Right atrium auricular region (tissue), 2 donors: ENCODE results near the gene LIX1L. TPM values are rescaled to one million over a fixed set of nuclear protein-coding genes. Genes with fewer than 3 reads are reported as not detected.
"Not testable (repeated sequence)": the region's sequence is repeated elsewhere in the genome, so short reads cannot be mapped to it uniquely, and the experiment has no call there.

Experiments
- DNase-seq: peaks from one replicate; pipeline ENCODE4 v3.0.0-alpha.2; 2019; ENCODE audit warnings: low spot score
- H3K27ac ChIP-seq, 2 donors: fragments of 200-600 bp; sonication (generic); 1 replicate in 1 of 2; 2 replicates in 1 of 2; pipeline ENCODE4 v1.5.1; 2016 to 2019
- H3K27me3 ChIP-seq, 2 donors: fragments of 200-600 bp; sonication (generic); one replicate each; pipeline versions ENCODE4 v1.5.1 to v1.6.0; 2017 to 2019
- H3K36me3 ChIP-seq: fragments of 200-600 bp; sonication (generic); one replicate; pipeline ENCODE4 v1.5.1; 2016
- H3K4me1 ChIP-seq, 2 donors: fragments of 200-600 bp; sonication (generic); one replicate each; pipeline versions ENCODE4 v1.5.1 to v1.6.0; 2017 to 2019
- H3K4me3 ChIP-seq, 2 donors: fragments of 200-600 bp; sonication (generic); 1 replicate in 1 of 2; 2 replicates in 1 of 2; pipeline ENCODE4 v1.5.1; 2017 to 2019; ENCODE audit warnings: mild to moderate bottlenecking in 1 of 2, moderate library complexity in 1 of 2
- H3K9me3 ChIP-seq, 2 donors: fragments of 200-600 bp; sonication (generic); one replicate each; pipeline ENCODE4 v1.5.1; 2019
- total RNA-seq, 2 donors: library from RNA; depleted of rRNA; stranded (reverse); fragments of >200 nt; gene quantifications; one replicate each; pipeline ENCODE4 v1.1.0, GENCODE V29; 2016
- TF ChIP-seq, protein P1 (sequence below), 2 donors: fragments of 200-600 bp; sonication (generic); IDR thresholded peaks; one replicate each; pipeline ENCODE4 v1.5.1; 2019; ENCODE audit warnings: antibody characterized with exemption in 2 of 2

Gene LIX1L
- total RNA-seq, 2 donors from 2014 or later = 26.6 to 36.6 TPM

DNA sequence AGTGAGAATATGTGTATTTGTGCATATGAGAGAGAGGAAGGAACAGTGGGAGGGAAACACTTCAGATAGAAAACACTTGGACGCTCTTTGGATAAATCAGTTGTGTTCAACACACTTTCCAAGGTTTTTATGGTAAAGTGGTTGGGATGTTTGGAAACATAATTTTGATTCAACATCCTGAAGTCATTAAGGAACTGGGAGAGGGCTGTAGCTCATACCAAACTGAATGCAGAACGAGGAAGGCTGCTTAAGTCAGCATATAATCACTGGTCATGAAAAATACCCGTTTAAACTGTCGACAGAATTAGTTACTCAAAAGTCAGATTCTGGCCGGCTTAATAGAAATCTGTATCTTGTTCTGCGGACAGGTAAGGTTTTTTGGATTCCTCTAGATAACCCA, 14.9 kb downstream of the LIX1L start:
- no peaks in the 10 kb centered on the region for H3K4me1 ChIP-seq
- H3K9me3 ChIP-seq = no peaks in the 10 kb centered on the region
- peaks cover 59% of the 10 kb centered on the region for H3K36me3 ChIP-seq
- H3K27ac ChIP-seq = no peak overlapping the region
- TF ChIP-seq, protein P1, sequence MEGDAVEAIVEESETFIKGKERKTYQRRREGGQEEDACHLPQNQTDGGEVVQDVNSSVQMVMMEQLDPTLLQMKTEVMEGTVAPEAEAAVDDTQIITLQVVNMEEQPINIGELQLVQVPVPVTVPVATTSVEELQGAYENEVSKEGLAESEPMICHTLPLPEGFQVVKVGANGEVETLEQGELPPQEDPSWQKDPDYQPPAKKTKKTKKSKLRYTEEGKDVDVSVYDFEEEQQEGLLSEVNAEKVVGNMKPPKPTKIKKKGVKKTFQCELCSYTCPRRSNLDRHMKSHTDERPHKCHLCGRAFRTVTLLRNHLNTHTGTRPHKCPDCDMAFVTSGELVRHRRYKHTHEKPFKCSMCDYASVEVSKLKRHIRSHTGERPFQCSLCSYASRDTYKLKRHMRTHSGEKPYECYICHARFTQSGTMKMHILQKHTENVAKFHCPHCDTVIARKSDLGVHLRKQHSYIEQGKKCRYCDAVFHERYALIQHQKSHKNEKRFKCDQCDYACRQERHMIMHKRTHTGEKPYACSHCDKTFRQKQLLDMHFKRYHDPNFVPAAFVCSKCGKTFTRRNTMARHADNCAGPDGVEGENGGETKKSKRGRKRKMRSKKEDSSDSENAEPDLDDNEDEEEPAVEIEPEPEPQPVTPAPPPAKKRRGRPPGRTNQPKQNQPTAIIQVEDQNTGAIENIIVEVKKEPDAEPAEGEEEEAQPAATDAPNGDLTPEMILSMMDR (IDR thresholded peaks at IDR 0.05) = no peak
- H3K4me3 ChIP-seq = no peak overlapping the region
- no peak for DNase-seq
- no peaks in the 10 kb centered on the region for H3K27me3 ChIP-seq

DNA sequence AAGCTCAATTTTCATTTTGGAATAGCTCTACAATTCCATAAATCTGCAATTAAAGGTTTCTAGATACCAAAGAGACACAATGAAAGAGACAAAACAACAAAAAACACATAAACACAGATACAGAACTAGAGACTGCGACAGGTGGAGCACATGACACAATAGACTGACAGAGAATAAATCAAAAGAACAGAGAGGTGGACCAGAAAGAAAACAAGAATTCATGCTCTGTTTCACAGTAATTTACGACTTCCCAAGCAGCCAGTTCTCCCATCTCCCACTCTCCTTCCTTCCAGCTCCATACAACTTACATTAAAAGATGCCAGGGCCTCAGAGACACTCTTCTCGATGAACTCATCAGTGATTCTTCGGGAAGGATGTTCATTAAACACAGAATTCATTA, 15.4 kb downstream of the LIX1L start:
- TF ChIP-seq, protein P1 (IDR thresholded peaks at IDR 0.05) = no peak
- H3K27me3 ChIP-seq = no peaks in the 10 kb centered on the region
- no peak for DNase-seq
- H3K4me1 ChIP-seq = no peaks in the 10 kb centered on the region
- peaks cover 60% of the 10 kb centered on the region for H3K36me3 ChIP-seq
- H3K27ac ChIP-seq = no peak overlapping the region
- H3K9me3 ChIP-seq = no peaks in the 10 kb centered on the region
- H3K4me3 ChIP-seq = no peak overlapping the region

DNA sequence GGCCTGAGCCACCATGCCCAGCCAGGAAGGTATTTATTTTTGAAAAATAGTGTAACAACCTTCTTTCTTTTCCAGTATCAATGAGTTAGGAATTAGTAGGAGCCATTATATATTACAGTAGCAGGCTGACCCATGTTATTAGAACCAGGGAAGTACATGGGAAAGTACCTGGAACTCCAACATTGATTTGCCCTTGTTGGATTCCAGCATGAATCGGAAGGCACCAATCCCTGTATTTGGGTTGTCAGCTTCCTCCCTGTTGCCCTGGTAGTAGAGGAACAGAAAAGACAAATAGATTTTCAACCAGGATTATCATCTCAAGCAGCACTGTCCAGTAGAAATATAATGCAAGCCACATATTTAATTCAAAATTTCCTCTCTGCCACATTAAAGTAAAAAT, 20.4 kb downstream of the LIX1L start:
- H3K4me1 ChIP-seq = no peaks in the 10 kb centered on the region
- no peaks in the 10 kb centered on the region for H3K27me3 ChIP-seq
- peaks cover 56% of the 10 kb centered on the region for H3K36me3 ChIP-seq
- H3K27ac ChIP-seq = no peak overlapping the region
- H3K4me3 ChIP-seq = no peak overlapping the region
- TF ChIP-seq, protein P1 (IDR thresholded peaks at IDR 0.05) = no peak
- no peak for DNase-seq
- H3K9me3 ChIP-seq = no peaks in the 10 kb centered on the region

DNA sequence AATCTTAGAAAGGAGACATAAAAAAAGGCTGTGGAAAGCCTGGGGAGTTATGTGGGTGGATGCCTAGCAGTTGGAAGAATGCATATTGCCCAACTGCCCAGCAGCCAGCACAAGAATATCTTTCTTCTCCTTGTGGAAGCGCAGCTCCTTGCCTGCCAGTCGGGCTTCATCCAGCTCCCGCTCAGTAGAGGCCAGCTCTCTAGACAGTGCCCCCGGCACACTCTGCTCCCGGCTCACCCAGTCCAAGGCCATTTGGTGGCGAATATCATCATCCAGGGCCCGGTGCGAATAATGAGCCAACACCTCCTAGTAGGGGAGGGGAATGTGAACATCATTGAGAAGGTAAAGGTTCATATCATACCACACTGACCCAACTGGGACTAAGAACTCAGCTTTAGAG, 21.6 kb downstream of the LIX1L start:
- no peak for DNase-seq
- no peaks in the 10 kb centered on the region for H3K9me3 ChIP-seq
- H3K27ac ChIP-seq = no peak overlapping the region
- H3K4me3 ChIP-seq = no peak overlapping the region
- no peaks in the 10 kb centered on the region for H3K4me1 ChIP-seq
- TF ChIP-seq, protein P1 (IDR thresholded peaks at IDR 0.05) = no peak
- H3K36me3 ChIP-seq = peaks cover 54% of the 10 kb centered on the region
- H3K27me3 ChIP-seq = no peaks in the 10 kb centered on the region

DNA sequence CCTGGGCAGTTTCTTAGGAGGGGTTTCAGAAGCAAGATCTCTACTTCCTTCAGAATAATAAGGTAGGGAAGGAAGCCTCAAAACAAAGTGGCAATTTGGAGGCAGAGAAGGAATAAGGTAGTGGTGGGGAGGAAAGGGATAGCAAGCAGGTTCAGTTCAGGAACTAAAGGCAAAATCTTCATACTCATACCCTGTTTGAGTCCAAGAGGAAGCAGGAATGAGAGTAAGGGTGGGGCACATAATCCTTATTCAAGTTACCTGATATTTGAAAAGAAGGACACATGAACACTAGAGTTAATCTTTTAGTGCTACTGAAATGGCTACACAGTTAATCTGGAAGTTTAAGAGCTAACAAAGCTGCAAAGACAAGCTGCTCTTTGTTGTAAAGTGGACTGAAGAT, 22.1 kb downstream of the LIX1L start:
- H3K27ac ChIP-seq = no peak overlapping the region
- TF ChIP-seq, protein P1 (IDR thresholded peaks at IDR 0.05) = no peak
- peaks cover 48% of the 10 kb centered on the region for H3K36me3 ChIP-seq

DNA sequence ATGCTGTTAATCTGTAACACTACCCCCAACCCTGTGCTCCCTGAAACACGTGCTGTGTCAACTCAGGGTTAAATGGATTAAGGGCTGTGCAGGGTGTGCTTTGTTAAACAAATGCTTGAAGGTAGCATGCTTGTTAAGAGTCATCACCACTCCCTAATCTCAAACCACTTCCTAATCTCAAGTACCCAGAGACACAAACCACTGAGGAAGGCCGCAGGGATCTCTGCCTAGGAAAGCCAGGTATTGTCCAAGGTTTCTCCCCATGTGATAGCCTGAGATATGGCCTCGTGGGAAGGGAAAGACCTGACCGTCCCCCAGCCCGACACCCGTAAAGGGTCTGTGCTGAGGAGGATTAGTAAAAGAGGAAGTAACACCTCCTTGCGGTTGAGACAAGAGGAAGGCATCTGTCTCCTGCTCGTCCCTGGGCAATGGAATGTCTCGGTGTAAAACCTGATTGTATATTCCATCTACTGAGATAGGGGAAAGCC, 25.3 kb downstream of the LIX1L start:
- H3K4me3 ChIP-seq, H3K4me1 ChIP-seq, H3K27ac ChIP-seq, H3K9me3 ChIP-seq, DNase-seq, H3K27me3 ChIP-seq: not testable (repeated sequence)
- H3K36me3 ChIP-seq = peaks cover 45% of the 10 kb centered on the region

More for the DNA sequence above, 22.1 kb downstream of the LIX1L start:
- Histone ChIP-seq H3K27me3 (no peaks in the 10 kb centered on the region), H3K4me3 (no peak overlapping the region), H3K4me1 (no peaks in the 10 kb centered on the region), H3K9me3 (no peaks in the 10 kb centered on the region)
- no peak for DNase-seq
